RKO (cell line): ENCODE results near the gene ARHGEF26.
A peak's percentile ranks its signal among the peaks of the same experiment; 100 is the strongest.

ENCODE experiments used
- DNase-seq: peaks from one replicate; pipeline ENCODE4 v3.0.0-alpha.2; 2016; ENCODE audit warnings: low spot score

The ARHGEF26 gene

GRCh38 chr3:154252759-154253638 is 131.8 kb downstream of the ARHGEF26 start:
- DNase-seq: peak; percentile 79

DNA sequence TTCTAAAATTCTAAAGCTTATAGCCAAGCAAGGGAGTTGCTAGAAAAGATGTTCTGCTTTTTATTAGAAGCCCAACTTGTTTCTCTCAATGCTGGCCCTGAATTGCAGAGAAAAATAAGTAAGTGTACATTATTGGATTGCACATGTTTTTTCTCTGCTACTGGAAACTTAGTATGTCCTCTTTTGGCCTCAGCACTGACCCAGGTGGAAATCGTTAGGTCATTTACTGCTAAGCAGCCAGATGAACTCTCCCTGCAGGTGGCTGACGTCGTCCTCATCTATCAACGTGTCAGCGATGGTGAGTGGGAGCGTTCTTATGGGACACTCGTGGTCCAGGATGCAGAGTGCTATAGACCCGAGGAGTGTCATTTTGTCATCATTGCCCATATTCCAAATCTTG is 133.3 kb downstream of the ARHGEF26 start:
- no peak for DNase-seq

DNA sequence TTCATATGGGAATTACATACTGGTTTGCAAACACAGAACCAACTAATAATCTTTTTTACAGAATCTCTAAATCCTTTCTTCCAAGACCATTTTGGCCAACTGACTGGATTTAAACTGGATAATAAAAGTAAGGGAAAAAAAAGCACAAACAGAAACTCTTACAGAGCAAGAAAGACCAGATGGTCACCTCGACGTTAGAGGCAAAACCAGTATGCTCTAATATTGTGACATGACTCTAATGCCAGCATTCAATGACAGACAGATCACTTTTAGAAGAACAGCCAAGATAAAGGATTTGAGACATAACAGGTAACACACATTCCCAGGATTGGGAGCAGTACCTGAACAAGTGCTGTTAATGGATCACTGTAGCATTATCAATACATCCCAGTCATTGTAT is 152.2 kb downstream of the ARHGEF26 start:
- no peak for DNase-seq

- no peak for DNase-seq
Measured at GRCh38 chr3:154274348-154274747, 153.2 kb downstream of the ARHGEF26 start.

DNA sequence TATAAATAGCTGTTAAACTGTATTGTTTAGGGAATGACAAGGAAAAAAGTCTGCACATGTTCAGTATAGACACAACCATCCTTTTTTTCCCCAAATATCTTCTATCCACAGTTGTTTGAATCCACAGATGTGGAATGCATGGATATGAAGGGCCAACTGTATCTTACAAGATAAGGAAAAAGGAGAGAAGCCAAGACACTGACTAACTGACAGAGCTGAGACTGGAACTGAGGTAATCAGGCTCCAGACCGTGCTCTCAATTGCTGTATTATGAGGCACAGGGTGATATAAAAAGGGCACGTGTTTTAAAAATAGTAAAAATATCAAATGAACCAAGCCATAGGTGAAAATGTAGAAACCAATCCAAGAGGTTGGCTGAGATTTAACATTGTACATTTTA is 154.1 kb downstream of the ARHGEF26 start:
- no peak for DNase-seq

GRCh38 chr3:154275965-154276364 is 154.8 kb downstream of the ARHGEF26 start:
- no peak for DNase-seq

GRCh38 chr3:154280161-154280560 is 159.0 kb downstream of the ARHGEF26 start:
- DNase-seq: no peak

GRCh38 chr3:154285221-154285620 is 164.0 kb downstream of the ARHGEF26 start:
- DNase-seq: no peak

DNA sequence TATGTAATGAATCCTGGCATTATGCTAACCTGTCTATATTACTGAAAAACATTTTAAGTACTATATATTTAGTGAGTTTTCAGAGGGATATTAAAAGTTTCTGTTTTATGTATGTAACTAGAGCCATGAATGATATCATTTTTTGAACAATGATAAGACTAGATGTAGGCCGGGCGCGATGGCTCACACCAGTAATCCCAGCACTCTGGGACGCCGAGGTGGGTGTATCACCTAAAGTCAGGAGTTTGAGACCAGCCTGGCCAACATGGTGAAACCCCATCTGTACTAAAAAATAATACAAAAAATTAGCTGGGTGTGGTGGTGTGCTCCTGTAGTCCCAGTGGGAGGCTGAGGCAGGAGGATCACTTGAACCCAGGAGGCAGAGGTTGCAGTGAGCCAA is 169.0 kb downstream of the ARHGEF26 start:
- no peak for DNase-seq

DNA sequence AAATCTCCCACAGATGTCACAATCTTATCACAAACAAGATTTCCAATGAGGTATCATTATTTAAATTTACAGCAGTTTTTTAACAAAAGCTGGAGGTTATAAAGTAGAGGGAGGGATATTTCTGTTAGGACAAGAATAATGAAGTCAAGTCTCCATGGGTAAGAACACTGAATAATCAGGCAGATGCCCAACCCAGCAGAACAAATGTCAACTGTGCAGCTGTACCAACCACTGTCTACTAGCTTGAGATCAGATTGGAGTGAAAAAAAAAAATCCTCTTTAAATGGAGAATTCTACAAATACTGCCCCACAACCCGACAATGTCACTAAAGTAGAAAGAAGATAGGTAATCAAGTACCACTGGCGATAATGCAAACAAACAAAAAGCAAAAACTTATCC is 172.8 kb downstream of the ARHGEF26 start:
- DNase-seq: no peak

GRCh38 chr3:154301561-154301960 is 180.4 kb downstream of the ARHGEF26 start:
- DNase-seq: no peak

GRCh38 chr3:154304116-154304786 is 183.1 kb downstream of the ARHGEF26 start:
- DNase-seq: no peak

GRCh38 chr3:154304936-154305335 is 183.7 kb downstream of the ARHGEF26 start:
- no peak for DNase-seq

DNA sequence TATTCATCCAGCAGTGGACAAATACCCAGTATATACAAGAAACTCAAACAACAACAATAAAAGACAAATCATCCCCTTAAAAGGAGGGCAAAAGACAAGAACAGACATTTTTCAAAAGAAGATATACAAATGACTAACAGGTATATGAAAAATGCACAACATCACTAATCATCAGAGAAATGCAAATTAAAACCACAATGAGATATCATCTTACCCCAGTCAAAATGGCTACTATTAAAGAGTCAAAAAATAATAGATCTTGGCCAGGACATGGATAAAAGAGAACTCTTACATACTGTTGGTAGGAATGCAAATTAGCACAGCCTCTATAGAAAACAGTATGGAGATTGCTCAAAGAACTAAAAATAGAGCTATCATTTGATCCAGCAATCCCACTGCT is 186.2 kb downstream of the ARHGEF26 start:
- no peak for DNase-seq
